Measurements from ENCODE around the gene NAV2.

DNA sequence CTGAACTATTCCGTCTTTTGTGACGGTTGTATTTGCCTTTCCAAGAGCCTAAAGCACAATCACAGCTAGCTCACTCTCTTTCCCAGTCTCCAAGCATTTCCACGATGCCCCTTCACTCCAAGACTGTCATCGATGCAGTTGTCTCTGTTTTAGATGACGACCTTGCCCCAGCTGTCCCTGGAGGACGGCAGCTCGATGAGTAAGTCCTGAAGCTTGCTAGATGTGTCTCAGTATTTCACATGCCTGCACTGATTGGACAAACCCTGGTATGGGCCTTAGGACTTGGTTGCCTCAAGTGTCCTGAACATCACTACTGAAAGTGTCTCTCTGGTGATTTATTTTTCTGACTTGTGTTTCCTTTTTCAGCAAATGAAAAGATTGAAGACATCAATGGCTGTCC is 129.9 kb downstream of the NAV2 start:
- TF ChIP-seq EZH2 (IDR thresholded peaks at IDR 0.05; ENCODE audit: low read depth, unreplicated experiment) (no peak), EZH2phosphoT487 (IDR thresholded peaks at IDR 0.05; ENCODE audit: unreplicated experiment) (no peak), NANOG (IDR thresholded peaks at IDR 0.05; ENCODE audit: borderline replicate concordance) (no peak), CREB1 (CRISPR knock-in tag; IDR thresholded peaks at IDR 0.05; ENCODE audit: low read depth) (no peak), STAT1 (IDR thresholded peaks at IDR 0.05; ENCODE audit: unreplicated experiment) (no peak), POLR2AphosphoS5 (IDR thresholded peaks at IDR 0.05; ENCODE audit: low read depth) (no peak), JUNB (IDR thresholded peaks at IDR 0.05; ENCODE audit: unreplicated experiment) (no peak), ZNF331 (CRISPR knock-in tag; IDR thresholded peaks at IDR 0.05; ENCODE audit: low read depth) (no peak), ZNF114 (CRISPR knock-in tag; IDR thresholded peaks at IDR 0.05) (no peak)
- TF ChIP-seq, protein P1, sequence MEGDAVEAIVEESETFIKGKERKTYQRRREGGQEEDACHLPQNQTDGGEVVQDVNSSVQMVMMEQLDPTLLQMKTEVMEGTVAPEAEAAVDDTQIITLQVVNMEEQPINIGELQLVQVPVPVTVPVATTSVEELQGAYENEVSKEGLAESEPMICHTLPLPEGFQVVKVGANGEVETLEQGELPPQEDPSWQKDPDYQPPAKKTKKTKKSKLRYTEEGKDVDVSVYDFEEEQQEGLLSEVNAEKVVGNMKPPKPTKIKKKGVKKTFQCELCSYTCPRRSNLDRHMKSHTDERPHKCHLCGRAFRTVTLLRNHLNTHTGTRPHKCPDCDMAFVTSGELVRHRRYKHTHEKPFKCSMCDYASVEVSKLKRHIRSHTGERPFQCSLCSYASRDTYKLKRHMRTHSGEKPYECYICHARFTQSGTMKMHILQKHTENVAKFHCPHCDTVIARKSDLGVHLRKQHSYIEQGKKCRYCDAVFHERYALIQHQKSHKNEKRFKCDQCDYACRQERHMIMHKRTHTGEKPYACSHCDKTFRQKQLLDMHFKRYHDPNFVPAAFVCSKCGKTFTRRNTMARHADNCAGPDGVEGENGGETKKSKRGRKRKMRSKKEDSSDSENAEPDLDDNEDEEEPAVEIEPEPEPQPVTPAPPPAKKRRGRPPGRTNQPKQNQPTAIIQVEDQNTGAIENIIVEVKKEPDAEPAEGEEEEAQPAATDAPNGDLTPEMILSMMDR (conservative IDR thresholded peaks at IDR 0.05; ENCODE audit: low read depth in 2 of 2) = no peak
- TF ChIP-seq, protein P2, sequence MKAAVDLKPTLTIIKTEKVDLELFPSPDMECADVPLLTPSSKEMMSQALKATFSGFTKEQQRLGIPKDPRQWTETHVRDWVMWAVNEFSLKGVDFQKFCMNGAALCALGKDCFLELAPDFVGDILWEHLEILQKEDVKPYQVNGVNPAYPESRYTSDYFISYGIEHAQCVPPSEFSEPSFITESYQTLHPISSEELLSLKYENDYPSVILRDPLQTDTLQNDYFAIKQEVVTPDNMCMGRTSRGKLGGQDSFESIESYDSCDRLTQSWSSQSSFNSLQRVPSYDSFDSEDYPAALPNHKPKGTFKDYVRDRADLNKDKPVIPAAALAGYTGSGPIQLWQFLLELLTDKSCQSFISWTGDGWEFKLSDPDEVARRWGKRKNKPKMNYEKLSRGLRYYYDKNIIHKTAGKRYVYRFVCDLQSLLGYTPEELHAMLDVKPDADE (IDR thresholded peaks at IDR 0.05) = no peak
- TF ChIP-seq, protein P3, sequence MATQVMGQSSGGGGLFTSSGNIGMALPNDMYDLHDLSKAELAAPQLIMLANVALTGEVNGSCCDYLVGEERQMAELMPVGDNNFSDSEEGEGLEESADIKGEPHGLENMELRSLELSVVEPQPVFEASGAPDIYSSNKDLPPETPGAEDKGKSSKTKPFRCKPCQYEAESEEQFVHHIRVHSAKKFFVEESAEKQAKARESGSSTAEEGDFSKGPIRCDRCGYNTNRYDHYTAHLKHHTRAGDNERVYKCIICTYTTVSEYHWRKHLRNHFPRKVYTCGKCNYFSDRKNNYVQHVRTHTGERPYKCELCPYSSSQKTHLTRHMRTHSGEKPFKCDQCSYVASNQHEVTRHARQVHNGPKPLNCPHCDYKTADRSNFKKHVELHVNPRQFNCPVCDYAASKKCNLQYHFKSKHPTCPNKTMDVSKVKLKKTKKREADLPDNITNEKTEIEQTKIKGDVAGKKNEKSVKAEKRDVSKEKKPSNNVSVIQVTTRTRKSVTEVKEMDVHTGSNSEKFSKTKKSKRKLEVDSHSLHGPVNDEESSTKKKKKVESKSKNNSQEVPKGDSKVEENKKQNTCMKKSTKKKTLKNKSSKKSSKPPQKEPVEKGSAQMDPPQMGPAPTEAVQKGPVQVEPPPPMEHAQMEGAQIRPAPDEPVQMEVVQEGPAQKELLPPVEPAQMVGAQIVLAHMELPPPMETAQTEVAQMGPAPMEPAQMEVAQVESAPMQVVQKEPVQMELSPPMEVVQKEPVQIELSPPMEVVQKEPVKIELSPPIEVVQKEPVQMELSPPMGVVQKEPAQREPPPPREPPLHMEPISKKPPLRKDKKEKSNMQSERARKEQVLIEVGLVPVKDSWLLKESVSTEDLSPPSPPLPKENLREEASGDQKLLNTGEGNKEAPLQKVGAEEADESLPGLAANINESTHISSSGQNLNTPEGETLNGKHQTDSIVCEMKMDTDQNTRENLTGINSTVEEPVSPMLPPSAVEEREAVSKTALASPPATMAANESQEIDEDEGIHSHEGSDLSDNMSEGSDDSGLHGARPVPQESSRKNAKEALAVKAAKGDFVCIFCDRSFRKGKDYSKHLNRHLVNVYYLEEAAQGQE (IDR thresholded peaks at IDR 0.05; ENCODE audit: unreplicated experiment) = no peak

All from GM23338 (cell line).